KOPT-K1 (cell line): ENCODE results near the gene DDI1.

Experiments
- H3K27ac ChIP-seq: fragments of 200-600 bp; sonication (generic); 2 replicates; pipeline ENCODE4 v1.5.1; 2016; ENCODE audit warnings: antibody characterized with exemption, mild to moderate bottlenecking, low read depth, low read length; ENCODE audit not compliant: poor library complexity, severe bottlenecking
- H3K36me3 ChIP-seq: fragments of 200-600 bp; sonication (generic); 2 replicates; pipeline ENCODE4 v1.5.1; 2017; ENCODE audit warnings: antibody characterized with exemption, mild to moderate bottlenecking, low read length, moderate library complexity; ENCODE audit not compliant: insufficient read depth
- H3K9me3 ChIP-seq: fragments of 200-600 bp; sonication (generic); 2 replicates; pipeline ENCODE4 v1.5.1; 2017; ENCODE audit warnings: antibody characterized with exemption, low read length, mild to moderate bottlenecking; ENCODE audit not compliant: insufficient read depth, poor library complexity, severe bottlenecking

The DDI1 gene

GRCh38 chr11:104036588-104036987 is at the start of gene DDI1:
Gene DDI1, plus strand, starts transcription at chr11:104036640. Its CDS starts 183 bp downstream, at chr11:104036823.
- Histone ChIP-seq H3K27ac (no peak within 1 kb of the TSS), H3K9me3 (no peaks in the 10 kb centered on the region), H3K36me3 (no peaks in the 10 kb centered on the region)

- Histone ChIP-seq H3K9me3 (no peaks in the 10 kb centered on the region), H3K36me3 (no peaks in the 10 kb centered on the region), H3K27ac (no peak overlapping the region)
Measured at GRCh38 chr11:103987629-103988594, 48.5 kb upstream of the DDI1 start.

- H3K27ac ChIP-seq, result no peak overlapping the region
- H3K36me3 ChIP-seq, result no peaks in the 10 kb centered on the region
- no peaks in the 10 kb centered on the region for H3K9me3 ChIP-seq
Measured at GRCh38 chr11:103988595-103988969, 47.9 kb upstream of the DDI1 start.

- H3K36me3 ChIP-seq, result no peaks in the 10 kb centered on the region
- H3K27ac ChIP-seq, result no peak overlapping the region
Measured at GRCh38 chr11:103993507-103993906, 42.9 kb upstream of the DDI1 start.

GRCh38 chr11:103994094-103994493 is 42.3 kb upstream of the DDI1 start:
- no peak overlapping the region for H3K27ac ChIP-seq
- H3K36me3 ChIP-seq, result no peaks in the 10 kb centered on the region
- no peaks in the 10 kb centered on the region for H3K9me3 ChIP-seq

More at GRCh38 chr11:103993507-103993906, 42.9 kb upstream of the DDI1 start:
- no peaks in the 10 kb centered on the region for H3K9me3 ChIP-seq

GRCh38 chr11:103994518-103994917 is 41.9 kb upstream of the DDI1 start:
- H3K9me3 ChIP-seq, result no peaks in the 10 kb centered on the region
- H3K27ac ChIP-seq, result no peak overlapping the region
- no peaks in the 10 kb centered on the region for H3K36me3 ChIP-seq

- Histone ChIP-seq H3K36me3 (no peaks in the 10 kb centered on the region), H3K27ac (no peak overlapping the region), H3K9me3 (no peaks in the 10 kb centered on the region)
Measured at GRCh38 chr11:103995896-103996295, 40.5 kb upstream of the DDI1 start.

- Histone ChIP-seq H3K9me3 (no peaks in the 10 kb centered on the region), H3K27ac (no peak overlapping the region), H3K36me3 (no peaks in the 10 kb centered on the region)
Measured at GRCh38 chr11:103997082-103997481, 39.4 kb upstream of the DDI1 start.

GRCh38 chr11:103998826-103999508 is 37.5 kb upstream of the DDI1 start:
- Histone ChIP-seq H3K36me3 (no peaks in the 10 kb centered on the region), H3K27ac (no peak overlapping the region)

GRCh38 chr11:104000798-104001197 is 35.6 kb upstream of the DDI1 start:
- Histone ChIP-seq H3K9me3 (no peaks in the 10 kb centered on the region), H3K27ac (no peak overlapping the region), H3K36me3 (no peaks in the 10 kb centered on the region)

More at GRCh38 chr11:103998826-103999508, 37.5 kb upstream of the DDI1 start:
- H3K9me3 ChIP-seq, result no peaks in the 10 kb centered on the region

GRCh38 chr11:104001561-104002056 is 34.8 kb upstream of the DDI1 start:
- H3K27ac ChIP-seq, result no peak overlapping the region
- H3K36me3 ChIP-seq, result no peaks in the 10 kb centered on the region
- H3K9me3 ChIP-seq, result no peaks in the 10 kb centered on the region

GRCh38 chr11:104003491-104003890 is 32.9 kb upstream of the DDI1 start:
- no peaks in the 10 kb centered on the region for H3K36me3 ChIP-seq
- no peak overlapping the region for H3K27ac ChIP-seq
- H3K9me3 ChIP-seq, result no peaks in the 10 kb centered on the region

GRCh38 chr11:104005234-104005855 is 31.1 kb upstream of the DDI1 start:
- Histone ChIP-seq H3K9me3 (no peaks in the 10 kb centered on the region), H3K36me3 (no peaks in the 10 kb centered on the region), H3K27ac (no peak overlapping the region)

GRCh38 chr11:104009744-104010143 is 26.7 kb upstream of the DDI1 start:
- H3K27ac ChIP-seq, result no peak overlapping the region
- H3K9me3 ChIP-seq, result no peaks in the 10 kb centered on the region
- no peaks in the 10 kb centered on the region for H3K36me3 ChIP-seq

GRCh38 chr11:104011044-104011443 is 25.4 kb upstream of the DDI1 start:
- H3K36me3 ChIP-seq, result no peaks in the 10 kb centered on the region
- H3K27ac ChIP-seq, result no peak overlapping the region
- H3K9me3 ChIP-seq, result no peaks in the 10 kb centered on the region
